ENCODE results near the gene PPP2R5E.

DNA sequence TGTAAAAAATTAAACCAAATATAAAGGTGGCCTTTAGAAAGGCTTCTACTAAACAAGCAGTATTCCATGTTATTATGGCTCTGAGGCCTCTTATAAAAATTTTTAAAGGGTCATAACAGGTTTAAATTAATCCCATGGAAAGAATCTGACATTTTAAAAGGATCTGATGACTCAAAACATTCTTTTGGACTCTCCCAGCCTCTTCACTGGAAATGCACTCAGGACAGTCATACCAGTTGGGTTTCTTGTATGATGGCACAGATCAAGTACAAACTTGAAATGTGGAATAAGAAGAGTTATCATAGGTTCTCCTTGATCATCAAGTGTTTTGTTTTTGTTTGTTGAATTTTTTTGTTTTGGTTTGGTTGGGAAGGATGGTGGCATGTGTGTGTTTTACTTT is 50.8 kb downstream of the PPP2R5E start:
- TF ChIP-seq GATA2 (IDR thresholded peaks at IDR 0.05; ENCODE audit: low read depth, low read length) (no peak), GATA3 (IDR thresholded peaks at IDR 0.05; ENCODE audit: low read depth, low read length) (no peak)
